Lower lobe of right lung (tissue), 2 donors: ENCODE data around the gene ACOT9. TPM values are rescaled to one million over a fixed set of nuclear protein-coding genes. Genes with fewer than 3 reads are reported as not detected.

Experiments used
- ATAC-seq, 2 donors: fragments of 200-7000 bp; cut with Tn5 transposase; one replicate each; pipeline ENCODE4 v1.9.1; 2020 to 2022; ENCODE audit warnings: mild to moderate bottlenecking in 2 of 2, moderate library complexity in 2 of 2
- DNase-seq: peaks from one replicate; pipeline ENCODE4 v3.0.0-alpha.2; 2020
- H3K27ac ChIP-seq: fragments of 200-600 bp; one replicate; pipeline ENCODE4 v1.8.0; 2022
- H3K27me3 ChIP-seq: fragments of 200-600 bp; one replicate; pipeline ENCODE4 v1.8.0; 2022; ENCODE audit warnings: low read depth
- H3K36me3 ChIP-seq: fragments of 200-600 bp; one replicate; pipeline ENCODE4 v1.8.0; 2022; ENCODE audit warnings: mild to moderate bottlenecking
- H3K4me1 ChIP-seq: fragments of 200-600 bp; one replicate; pipeline ENCODE4 v1.8.0; 2022
- H3K4me3 ChIP-seq: fragments of 200-600 bp; one replicate; pipeline ENCODE4 v1.8.0; 2022; ENCODE audit warnings: mild to moderate bottlenecking
- H3K9me3 ChIP-seq: fragments of 200-600 bp; one replicate; pipeline ENCODE4 v1.8.0; 2022
- intact Hi-C: fragments of 100-400 bp; cut with DNase I; formaldehyde crosslinking; loops from one replicate; pipeline ENCODE4 v1.11.0; 2022
- total RNA-seq: library from RNA; stranded (reverse); fragmentation: NEBNext Ultra II Directional; extraction: Animal tissue kit (Norgen Biotek cat#: 25700); gene quantifications from one replicate; pipeline ENCODE4 v1.2.1, GENCODE V29; 2021
- TF ChIP-seq, protein P1 (sequence below): fragments of 200-600 bp; IDR thresholded peaks from one replicate; pipeline ENCODE4 v1.8.0; 2022; ENCODE audit warnings: antibody characterized with exemption, mild to moderate bottlenecking
- donor health status: DM: no; HTN: yes; CAD: no; lungs with severe emphysema.

The ACOT9 gene
- total RNA-seq, 1 donor from 2014 or later = 45.9 TPM

DNA sequence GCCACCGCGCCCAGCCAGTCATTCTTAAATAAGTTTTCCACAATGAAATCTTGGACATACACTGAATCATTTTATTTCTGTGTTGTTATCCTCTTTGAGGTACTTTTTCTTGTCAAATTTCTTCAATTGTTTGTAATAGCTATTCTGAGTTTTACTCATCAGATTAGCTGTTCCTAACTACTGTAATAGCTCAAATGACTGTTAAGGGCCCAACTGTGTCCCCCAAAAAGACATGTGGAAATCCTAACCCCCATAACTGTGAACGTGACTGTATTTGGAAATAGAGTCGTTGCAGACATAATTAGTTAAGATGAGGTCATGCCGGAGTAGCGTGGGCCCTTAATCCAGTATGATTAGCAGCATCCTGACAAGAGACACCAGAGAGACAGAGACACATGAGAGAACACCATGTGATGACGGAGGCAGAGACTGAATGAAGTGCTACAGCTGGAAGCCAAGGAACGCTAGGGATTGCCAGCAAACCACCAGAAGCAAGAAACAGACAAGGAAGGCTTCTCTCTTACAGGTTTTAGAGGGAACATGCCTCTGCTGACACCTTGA is 22.9 kb downstream of the ACOT9 start:
- peaks cover 75% of the 10 kb centered on the region for H3K36me3 ChIP-seq

DNA sequence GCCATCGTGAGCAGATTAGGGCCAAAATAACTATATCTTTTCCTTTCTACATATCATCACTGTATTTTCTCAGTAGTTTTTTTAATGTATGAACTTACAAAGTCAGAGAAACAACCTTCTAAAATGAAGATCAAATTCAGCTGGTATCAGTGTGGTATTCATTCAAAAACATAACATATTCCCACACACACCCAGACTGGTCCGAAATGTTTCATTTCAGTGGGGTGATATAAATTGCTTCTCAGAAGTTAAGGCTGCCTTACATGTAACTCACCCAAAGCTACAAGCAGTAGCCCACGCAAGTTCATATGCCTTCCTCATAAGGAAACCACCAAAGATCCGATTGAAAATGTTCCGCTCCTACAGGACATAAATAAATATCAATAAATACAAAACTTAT is 37.8 kb downstream of the ACOT9 start:
- Histone ChIP-seq H3K9me3 (no peaks in the 10 kb centered on the region), H3K36me3 (peaks cover 68% of the 10 kb centered on the region), H3K27ac (no peak overlapping the region), H3K4me1 (no peaks in the 10 kb centered on the region), H3K27me3 (no peaks in the 10 kb centered on the region), H3K4me3 (no peak overlapping the region)
- TF ChIP-seq, protein P1, sequence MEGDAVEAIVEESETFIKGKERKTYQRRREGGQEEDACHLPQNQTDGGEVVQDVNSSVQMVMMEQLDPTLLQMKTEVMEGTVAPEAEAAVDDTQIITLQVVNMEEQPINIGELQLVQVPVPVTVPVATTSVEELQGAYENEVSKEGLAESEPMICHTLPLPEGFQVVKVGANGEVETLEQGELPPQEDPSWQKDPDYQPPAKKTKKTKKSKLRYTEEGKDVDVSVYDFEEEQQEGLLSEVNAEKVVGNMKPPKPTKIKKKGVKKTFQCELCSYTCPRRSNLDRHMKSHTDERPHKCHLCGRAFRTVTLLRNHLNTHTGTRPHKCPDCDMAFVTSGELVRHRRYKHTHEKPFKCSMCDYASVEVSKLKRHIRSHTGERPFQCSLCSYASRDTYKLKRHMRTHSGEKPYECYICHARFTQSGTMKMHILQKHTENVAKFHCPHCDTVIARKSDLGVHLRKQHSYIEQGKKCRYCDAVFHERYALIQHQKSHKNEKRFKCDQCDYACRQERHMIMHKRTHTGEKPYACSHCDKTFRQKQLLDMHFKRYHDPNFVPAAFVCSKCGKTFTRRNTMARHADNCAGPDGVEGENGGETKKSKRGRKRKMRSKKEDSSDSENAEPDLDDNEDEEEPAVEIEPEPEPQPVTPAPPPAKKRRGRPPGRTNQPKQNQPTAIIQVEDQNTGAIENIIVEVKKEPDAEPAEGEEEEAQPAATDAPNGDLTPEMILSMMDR = no peak
- ATAC-seq (no peak), DNase-seq (no peak)
- intact Hi-C loops = no loop called here

More for the DNA sequence above, 22.9 kb downstream of the ACOT9 start:
- Histone ChIP-seq H3K27ac (no peak overlapping the region), H3K9me3 (no peaks in the 10 kb centered on the region), H3K4me1 (no peaks in the 10 kb centered on the region), H3K27me3 (no peaks in the 10 kb centered on the region), H3K4me3 (no peak overlapping the region)
- TF ChIP-seq, protein P1 = no peak
- DNase-seq = no peak
- intact Hi-C loops = no loop called here
- ATAC-seq = no peak

DNA sequence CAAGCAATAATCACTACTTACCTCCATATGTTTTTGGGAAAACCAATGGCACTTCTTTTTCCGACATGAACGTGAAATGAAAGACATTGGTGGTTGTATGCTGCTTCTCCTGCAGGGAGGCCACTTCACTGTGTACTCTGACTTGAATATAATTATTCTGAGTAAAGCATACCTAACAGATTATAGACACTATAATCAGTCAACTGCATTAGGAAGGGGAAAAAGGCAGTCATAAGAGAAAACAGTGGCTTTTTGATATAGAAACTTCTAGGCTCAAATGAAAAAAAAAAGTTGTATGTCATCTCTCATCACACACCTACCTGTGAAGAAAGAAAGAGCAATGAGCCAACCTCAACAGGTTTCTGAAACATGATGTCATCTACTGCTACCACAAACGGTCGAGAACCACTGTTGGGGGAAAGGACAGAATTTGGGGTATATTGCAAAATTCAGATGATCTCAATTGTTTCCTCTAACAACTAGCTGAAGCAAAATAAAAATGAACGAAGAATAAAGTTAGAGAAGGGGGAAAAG is 38.3 kb downstream of the ACOT9 start:
- Histone ChIP-seq H3K27me3 (no peaks in the 10 kb centered on the region), H3K4me1 (no peaks in the 10 kb centered on the region), H3K4me3 (no peak overlapping the region), H3K27ac (no peak overlapping the region), H3K9me3 (no peaks in the 10 kb centered on the region), H3K36me3 (peaks cover 68% of the 10 kb centered on the region)
- intact Hi-C loops = no loop called here
- ATAC-seq (no peak), DNase-seq (no peak)
- TF ChIP-seq, protein P1 = no peak

GRCh38 chrX:23699636-23700194 is 43.4 kb downstream of the ACOT9 start:
- no peak overlapping the region for H3K4me3 ChIP-seq
- ATAC-seq = peak; percentile 38 to 59
- intact Hi-C loops = no loop called here

GRCh38 chrX:23694606-23695005 is 48.5 kb downstream of the ACOT9 start:
- no peak overlapping the region for H3K27ac ChIP-seq
- H3K4me3 ChIP-seq = no peak overlapping the region
- intact Hi-C loops = no loop called here
- DNase-seq (peak; percentile 50), ATAC-seq (peak; percentile 61 to 77)
- no peaks in the 10 kb centered on the region for H3K4me1 ChIP-seq
- H3K36me3 ChIP-seq = no peaks in the 10 kb centered on the region
- H3K9me3 ChIP-seq = no peaks in the 10 kb centered on the region
- TF ChIP-seq, protein P1 = peak; percentile 48
- H3K27me3 ChIP-seq = no peaks in the 10 kb centered on the region

More at GRCh38 chrX:23699636-23700194, 43.4 kb downstream of the ACOT9 start:
- no peak for DNase-seq
- TF ChIP-seq, protein P1 = no peak
- no peak overlapping the region for H3K27ac ChIP-seq
- no peaks in the 10 kb centered on the region for H3K4me1 ChIP-seq
- peaks cover 24% of the 10 kb centered on the region for H3K36me3 ChIP-seq
- H3K9me3 ChIP-seq = no peaks in the 10 kb centered on the region
- H3K27me3 ChIP-seq = no peaks in the 10 kb centered on the region
